T-helper 2 cell (primary cell): ENCODE results near the gene ELP2.
A peak's percentile ranks its signal among the peaks of the same experiment; 100 is the strongest.
"Not testable (repeated sequence)": the region's sequence is repeated elsewhere in the genome, so short reads cannot be mapped to it uniquely, and the experiment has no call there.

Source experiments
- DNase-seq, 5 experiments: peaks; one replicate each; pipeline versions ENCODE4 v3.0.0 to v3.0.0-alpha.2; 2012 to 2022

Gene ELP2

DNA sequence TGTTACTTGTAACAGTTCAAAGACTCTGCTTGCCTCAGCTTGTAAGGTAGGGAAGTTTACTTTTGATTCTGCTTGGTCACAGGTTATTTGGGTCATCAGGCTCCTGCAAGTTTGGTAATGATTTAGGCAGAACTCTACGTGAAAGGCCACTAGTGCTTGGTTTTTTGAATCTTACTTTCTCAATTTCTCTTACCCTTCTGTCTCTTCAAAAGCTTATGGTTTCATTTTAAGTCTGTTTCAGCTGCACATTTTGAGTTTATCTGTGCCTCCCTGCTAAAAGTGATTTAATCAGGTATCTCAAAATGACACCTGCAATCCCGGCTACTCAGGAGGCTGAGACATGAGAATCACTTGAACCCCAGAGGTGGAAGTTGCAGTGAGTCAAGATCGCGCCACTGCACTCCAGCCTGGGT lies 31.3 kb downstream of the ELP2 start:
- DNase-seq, result peak in 1 of 5 experiments; percentile 11

DNA sequence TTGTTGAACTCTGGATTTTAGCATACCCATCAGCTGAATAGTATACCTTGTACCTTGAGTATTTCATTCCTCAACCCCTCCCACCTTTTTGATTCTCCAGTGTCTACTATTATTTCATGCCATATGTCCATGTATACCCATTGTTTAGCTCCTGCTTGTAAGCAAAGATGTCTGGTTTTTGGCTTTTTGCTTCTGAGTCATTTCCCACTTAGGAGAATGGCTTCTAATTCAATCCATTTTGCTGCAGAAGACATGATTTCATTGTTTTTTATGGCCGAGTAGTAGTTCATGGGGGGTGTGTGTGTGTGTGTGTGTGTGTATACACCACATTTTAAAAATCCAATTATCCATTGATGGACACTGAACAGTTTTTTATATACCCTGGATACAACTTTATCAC lies 33.3 kb downstream of the ELP2 start:
- no peak for DNase-seq

DNA sequence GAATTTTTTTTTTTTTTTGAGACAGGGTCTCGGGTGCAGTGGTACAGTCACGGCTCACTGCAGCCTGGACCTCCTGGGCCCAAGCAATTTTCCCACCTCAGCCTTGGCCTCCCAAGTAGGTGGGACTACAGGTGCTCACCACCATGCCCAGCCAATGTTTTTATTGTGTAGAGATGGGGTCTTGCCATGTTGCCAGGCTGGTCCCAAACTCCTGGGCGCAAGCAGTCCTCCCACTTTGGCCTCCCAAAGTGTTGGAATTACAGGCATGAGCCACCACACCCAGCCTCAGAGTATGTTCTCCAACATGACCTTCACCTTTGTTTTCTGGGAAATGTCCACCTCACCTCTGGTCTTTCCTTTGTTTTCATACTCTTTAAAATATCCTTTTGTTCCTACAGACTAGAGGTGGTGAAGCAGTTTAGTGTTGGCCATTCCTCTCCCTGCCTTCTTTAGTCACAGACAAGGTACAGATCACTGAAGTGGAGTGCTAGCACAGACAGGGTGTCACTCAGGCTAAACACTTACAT lies 38.1 kb downstream of the ELP2 start:
- DNase-seq, result no peak

DNA sequence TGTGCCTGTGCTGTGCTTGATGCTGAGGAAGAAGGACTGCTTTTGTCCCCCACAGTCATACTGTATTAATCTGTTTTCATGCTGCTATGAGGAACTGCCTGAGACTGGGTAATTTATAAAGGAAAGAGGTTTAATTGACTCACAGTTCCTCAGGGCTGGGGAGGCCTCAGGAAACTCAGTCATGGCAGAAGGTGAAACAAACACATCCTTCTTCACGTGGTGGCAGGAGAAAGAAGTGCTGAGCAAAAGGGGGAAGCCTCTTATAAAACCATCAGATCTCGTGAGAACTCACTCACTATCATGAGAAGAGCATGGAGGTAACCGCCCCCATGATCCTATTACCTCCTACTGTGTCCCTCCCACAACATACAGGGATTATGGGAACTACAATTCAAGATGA lies 38.6 kb downstream of the ELP2 start:
- DNase-seq, result not testable (repeated sequence)

DNA sequence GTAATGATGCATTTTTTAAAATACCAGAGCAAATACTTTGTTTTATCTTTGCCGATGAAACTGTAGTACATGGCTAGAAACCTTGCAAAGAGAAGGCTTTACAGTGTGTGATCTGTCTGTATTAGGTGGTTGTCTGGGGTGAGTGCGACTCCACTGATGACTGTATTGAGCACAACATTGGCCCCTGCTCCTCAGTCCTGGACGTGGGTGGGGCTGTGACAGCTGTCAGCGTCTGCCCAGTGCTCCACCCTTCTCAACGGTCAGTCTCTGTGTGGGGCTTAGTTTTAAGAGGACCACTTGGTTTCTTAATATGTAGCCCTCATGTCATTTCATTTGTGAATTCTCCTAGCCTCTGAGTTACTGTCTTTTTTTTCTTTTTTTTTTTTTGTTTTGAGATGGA lies 40.2 kb downstream of the ELP2 start:
- DNase-seq, result no peak

DNA sequence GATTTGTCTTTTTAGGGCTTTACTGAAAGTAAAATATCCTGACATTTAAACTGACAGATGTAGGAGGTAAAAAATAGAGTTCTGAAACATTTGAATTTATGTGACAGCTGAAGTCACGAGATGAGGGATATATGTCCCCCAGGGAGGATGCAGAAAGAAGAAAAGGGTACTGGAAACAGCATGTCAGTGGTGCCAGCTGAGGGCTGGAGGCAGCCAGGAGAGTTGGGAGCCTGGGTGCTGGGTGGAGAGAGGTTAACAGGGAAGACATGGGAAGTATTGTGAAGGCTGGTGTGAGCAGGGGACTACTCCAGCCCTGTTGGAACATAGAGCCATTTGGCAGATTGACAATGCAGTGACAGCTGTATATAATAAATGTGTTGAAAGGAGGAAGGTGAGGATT lies 45.8 kb downstream of the ELP2 start:
- no peak for DNase-seq

DNA sequence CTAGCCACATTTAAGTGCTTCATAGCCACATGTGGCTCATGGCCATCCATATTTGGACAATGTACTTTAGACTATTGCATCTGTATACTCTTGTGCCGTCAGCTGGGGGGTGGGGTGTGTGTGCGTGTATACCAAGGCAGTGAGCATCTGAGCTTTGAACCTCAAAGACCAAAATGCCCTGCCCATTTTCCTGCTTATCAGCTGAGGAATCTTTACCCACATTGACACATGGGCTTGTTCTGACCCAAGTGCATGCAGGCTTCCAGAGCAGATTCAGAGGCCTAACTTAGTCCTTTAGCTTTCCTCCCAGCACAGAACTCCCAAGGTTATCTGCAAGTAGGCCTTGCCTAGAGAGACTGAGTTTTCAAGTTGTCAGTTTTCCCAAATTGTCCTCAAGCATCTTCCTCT lies 46.5 kb downstream of the ELP2 start:
- peak in 1 of 5 experiments; percentile 55 for DNase-seq

DNA sequence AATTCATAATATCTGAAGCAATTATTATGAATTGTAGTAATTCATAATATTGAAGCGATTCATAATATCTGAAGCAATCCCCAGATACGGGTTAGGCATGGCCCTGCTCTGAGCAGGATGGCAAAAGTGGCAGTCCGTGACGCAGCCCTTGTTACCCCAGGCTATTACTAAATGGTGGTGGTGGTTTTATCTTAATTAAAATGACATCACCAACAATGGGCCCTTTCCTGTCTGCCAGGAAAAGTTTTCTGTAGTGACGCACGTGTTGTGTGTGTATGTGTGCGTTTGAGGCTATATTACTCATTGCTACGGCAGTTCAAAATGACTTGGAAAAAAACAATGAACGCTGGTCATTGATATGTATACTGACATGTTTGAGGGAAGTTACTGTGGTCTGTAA lies 47.0 kb downstream of the ELP2 start:
- peak in 1 of 5 experiments; percentile 42 for DNase-seq

DNA sequence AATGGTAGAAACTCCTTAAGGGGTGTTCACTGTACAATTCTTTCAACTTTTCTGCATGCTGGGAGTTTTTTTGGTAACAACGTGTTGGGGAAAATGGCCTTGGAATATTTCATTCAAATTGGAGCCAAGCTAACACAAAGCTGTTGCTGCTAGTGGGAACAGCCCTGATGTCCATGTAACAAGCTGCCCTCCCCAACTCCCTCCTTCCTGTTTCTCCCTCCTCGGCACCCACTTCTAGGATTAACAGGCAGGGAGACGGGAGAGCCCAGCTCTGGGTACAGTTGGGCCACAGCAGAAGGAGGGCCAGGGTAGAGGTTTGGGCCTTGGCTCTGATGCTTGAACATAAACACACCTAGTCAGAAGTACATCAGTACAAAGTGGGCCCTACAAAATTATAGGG lies 48.2 kb downstream of the ELP2 start:
- DNase-seq, result no peak

DNA sequence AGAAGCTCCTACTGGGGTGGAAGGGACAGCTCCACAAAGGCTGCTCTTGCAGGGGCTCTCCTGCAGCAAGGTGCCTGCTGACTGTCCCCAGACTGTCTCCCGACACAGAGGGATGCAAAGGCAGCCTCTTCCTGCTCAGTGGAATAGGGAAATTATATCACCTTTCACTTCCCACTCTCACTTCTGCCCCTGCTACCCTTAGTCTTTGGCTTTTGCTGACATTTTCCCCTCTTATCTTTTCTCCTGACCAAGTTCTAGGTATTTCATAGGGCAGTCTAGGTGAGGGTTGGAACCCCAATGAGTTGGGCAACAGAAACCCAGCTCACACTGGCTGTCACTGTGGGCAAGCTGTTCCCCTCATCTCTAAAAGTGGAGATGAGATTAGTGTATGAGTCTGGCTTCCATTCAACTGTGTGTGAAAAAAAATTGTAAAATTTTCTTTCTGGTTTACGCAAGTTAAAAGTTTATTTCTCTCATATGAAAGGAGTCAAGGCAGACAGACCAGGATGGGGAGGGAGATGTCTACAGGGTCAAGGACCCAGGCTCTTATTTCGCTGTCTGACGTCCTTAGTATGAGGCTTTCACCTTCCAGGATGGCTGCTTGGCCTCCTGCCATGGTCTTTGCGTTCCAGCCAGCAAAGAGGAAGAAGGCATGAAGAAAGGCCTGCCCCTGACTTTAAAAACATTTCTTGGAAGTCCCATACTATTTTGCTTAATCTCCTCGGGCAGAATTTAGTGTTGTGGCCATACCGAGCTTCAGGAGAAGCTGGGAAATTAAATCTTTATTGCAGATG lies 50.1 kb downstream of the ELP2 start:
- DNase-seq, result no peak

DNA sequence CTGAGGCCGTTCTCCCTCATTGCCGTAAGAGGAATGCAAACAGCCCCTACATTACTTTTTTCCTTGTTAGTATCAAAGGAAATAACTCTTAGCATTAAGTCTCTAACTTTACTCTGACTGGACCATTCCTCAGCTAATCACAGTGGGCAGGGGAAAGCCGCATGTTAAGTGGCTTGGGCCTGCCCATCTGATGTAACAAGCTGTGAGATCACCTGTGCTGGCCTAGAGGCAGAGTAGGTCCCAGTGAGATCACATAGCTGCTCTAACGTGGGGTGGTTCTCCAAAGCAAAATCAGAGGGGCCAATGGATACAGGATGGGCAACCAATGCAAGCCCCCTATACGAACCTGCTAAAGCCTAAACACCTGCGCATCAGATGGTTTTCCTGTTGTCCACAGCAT lies 51.7 kb downstream of the ELP2 start:
- DNase-seq, result no peak

DNA sequence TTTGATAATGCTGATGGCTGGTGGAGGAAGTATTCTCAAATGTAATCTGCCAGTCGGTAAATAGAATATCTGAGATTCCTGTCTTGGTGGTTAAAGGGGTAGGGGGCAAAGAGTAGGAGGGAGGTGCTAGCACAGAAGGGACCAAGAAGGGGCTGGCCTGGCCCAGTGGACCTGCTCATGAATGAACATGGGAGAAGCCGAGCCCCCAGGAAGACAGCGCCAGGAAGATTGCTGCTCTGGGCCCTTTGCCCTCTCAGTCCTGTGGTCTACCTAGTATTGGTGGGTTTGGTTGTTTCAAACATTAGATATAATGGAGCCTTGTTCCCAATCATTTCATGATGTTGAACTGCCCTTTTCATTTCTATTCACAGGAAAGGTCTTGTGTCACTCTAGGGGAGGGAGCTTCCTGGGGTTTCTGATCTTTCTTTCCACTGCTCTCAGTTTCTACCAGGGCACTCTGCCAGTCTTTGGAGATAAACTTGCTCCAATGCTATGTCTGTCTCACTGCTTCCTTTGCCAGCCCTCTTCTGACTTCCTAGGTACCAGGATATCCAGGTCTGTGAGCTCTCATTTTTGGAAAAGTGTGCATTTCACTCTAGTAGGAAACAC lies 52.3 kb downstream of the ELP2 start:
- DNase-seq, result no peak

DNA sequence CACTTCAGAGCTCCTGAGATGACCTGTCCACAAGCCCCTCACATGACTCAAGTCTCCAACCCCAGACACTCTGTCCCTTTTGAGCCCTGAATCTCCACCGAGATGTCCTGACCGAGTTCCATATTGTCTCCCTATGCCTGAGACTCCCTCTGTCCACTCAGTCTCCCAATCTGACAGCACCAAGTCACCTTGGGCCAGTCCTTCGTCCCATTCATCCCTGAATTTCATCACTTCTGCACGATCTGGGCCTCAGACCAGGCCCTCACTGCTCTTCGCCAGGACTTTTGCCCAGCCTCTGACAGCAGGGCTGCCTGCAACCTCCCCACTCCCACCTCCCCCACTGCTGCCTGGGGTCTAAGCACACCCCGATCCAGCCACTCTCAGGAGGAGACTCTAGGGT lies 53.3 kb downstream of the ELP2 start:
- no peak for DNase-seq

DNA sequence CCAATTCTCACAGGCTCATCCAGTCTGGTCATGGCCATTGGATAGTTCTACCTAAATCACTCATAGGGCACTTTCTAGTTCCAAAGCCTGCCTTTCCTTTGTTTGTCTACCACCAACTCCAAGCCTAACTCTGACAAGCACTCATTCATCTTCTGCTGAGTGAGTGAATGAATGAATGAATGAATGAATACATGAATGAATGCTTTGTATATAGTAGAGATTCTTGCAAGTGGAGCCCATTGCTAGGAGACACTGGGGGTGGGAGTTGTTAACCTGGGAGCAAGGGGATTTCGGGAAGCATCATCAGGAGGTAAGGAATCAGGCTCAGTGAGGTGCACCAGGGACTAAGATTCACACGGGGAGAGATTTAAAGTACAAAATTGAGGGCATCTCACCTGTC lies 54.3 kb downstream of the ELP2 start:
- DNase-seq, result no peak

DNA sequence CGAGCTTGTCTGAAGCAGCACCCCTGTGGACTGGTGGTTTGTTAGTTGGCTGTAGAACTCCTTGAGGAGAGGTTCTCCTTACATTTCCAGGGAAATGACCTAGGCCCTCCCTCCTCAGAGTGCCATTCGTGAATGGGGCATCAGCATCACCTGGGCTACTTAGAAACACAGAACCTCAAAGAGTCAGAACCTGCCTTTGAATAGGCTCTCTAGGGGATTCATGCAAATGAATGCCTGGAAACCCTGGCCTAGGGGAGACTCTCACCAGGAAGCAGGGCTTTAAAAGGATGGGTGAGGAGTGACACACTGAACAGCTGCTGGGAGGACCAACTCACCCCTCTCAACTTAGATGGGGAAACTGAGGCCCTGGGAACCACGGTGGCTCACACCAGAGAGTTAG lies 55.5 kb downstream of the ELP2 start:
- no peak for DNase-seq

DNA sequence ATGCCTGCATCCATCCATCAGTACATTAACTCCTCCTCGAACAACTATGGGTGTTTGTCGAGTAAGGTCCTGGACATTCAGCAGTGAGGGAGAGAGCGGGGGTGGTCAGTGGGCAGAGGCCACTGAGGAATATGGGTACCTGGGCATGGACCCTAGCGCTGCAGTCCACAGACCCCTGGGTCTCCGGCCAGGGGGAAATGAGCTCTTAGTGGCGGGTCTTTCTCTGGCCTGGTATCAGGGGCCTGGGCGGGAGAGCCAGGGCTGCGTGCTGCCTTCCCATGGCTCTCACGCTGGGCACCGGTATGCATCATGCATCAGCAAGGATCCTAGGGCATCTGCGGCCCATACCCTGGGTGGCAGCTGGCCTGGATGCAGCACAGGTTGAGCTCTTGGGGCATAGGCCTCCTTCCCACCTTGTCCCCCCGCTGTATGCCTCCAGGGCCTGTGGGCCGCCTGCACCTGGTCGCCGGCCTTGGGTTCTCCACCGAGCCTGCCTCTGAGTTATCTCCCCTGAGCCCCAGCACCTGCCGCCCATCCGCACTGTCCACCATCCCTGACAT lies 56.3 kb downstream of the ELP2 start:
- no peak for DNase-seq

DNA sequence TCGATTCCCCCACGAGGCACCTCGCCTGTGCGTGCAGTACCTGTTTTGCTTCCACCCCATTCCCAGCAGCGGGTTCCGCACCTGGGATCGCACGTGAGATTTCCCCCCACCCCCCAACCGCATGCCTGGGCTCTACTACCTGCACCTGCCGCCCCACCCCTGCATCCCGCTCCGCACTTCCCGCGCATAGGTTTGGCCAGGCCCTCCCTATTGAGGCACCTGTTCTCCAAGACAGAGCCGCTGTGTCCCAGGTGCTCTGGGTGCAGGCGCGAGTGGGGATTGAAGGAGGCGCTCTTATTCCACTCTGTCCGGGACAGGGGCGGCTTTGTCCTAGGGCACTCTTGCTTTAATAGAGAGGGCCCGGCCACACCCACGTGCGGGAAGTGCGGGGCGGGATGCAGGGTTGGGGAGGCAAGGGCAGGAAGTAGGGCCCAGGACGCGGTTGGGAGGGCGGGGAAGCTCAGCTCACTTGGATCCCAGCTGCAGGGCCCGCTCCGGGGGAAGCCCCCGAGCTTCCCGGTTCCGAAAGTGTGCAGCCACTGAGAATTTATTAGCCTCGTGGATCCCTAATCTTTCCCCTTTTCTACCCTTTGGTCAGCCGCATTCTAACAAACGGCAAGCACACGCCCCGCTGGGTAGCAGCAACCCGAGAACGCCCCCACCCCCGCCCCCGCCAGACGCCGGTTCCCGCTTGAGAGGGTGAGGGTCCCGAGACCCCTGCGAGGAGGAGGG lies 56.9 kb downstream of the ELP2 start:
- peak in 1 of 5 experiments; percentile 12 for DNase-seq

DNA sequence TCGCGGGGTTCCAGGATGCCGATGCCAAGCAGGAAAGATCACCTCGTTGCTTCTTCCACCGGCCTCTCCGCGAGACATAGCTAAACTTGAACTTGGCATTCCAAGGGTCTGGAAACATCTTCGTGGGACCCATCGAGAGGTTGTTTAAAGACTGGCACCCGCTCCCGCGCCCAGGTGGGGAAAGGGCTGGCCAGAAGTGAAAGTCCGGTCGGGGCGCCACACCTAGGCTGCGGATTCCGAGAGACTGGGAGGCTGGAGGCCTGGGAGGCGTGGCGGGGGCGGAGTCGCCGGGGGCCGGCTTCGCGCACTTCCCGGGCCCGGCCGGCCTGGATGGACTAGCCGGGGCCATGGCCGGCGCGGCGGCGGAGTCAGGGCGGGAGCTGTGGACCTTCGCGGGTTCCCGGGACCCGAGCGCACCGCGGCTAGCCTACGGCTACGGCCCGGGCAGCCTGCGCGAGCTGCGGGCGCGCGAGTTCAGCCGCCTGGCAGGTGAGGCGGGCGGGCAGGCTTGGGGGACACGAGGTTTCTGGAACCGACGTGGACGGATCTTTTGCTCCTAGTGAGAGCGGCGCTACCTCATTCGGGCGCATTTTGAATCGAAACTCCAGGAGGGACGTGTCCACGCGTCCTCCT lies 57.6 kb downstream of the ELP2 start, which contains the start of gene MOCOS:
TSS of gene MOCOS (plus strand) at position 305 of the 633 bp plus-strand sequence. CDS start at position 348, 43 bp downstream.
- DNase-seq, result peak; percentile 6 to 27 (median 16)

DNA sequence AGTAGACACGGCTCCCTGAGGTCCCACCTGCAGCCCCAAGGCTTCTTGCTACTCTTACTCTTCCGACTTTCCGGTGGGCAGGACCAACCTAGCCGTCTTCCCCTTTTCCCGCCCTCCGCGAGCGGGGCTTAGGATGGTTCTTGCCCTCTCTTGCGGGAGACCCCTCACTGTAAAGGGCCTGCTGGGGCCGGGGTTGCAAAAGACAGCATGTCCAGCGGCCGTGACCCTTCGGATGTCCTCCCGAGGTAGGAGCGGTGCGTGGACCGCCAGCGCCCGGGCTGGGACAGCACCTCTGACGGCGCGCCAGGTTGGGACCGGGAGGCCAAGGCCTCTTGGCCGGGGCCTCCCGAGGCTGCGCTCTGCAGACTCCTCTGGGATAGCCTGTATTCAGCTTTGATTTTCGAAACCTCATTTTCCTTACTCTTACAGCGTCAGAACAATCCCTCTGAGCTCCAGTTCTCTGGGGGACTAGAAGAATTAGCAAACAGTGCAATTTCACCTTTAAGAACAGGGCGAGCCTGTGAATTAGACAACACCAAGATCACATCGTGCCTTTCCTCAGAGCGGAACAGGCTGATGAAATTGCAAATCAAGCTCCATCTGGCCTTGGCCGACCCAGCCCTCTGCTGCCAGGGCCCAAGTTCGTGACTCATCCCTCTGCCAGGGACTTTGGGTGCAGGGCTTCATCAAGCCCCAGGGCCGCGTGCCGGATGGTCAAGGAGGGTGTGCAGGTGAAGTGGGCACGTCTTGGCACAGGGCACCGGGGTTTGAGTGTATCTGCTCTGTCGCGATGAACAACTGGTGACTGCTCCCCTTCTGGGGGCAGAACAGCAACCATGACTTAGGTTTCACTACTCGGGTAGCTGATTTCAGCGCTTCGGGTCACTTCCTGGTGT lies 58.4 kb downstream of the ELP2 start:
- DNase-seq, result no peak

DNA sequence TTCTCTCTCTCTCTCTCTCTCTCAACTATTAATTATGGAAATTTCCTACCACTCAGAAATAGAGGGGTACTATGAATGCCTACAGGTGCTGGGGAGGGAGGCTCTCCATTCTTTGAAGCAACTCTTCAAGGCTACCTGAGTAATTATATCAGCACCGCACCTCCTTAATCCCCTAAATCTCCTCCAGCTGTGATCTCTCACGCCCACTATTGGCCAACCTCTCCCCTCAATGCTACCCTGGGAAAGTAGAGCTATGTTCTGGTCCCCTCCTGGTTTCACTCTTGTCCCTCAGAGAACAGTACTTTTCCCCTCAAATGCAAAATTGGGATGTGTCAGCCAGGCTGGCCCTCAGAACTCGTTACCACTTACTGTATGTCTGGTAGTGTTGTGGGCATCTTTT lies 59.2 kb downstream of the ELP2 start:
- DNase-seq, result no peak

DNA sequence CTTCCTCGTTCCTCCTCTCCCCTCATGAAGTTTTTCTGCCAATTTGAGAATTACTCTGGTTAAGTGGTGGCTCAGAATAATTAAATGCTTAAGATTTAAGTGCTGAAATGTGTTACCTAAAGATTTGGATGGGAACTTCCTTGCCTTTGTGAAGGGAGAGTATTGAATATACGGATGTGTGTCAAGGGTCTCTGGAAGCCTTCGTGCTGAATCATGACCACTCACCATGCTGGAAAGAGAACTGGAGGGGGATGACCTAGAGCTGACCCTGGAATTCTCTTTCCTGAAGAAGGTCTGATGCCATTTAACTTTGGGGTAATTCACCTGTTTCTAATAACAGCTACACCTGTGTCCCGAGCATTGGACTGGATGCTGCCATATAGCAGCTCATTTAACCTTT lies 59.8 kb downstream of the ELP2 start:
- DNase-seq, result no peak

DNA sequence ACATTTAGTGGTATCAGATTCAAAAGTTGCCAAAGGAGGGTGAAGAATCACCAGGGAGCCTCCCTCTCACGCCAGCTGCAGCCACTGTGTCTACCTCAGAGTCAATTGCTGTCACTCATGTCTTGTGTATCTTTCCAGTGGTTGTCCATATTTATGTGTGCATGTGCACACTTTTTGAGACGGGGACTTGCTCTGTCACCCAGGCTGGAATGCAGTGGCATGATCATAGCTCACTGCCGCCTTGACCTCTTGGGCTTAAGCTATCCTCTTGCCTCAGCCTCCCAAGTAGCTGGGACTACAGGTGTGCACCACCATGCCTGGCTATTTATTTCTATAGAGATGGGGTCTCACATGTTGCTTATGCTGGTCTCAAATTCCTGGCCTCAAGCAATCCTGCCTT lies 61.6 kb downstream of the ELP2 start:
- no peak for DNase-seq
